Ovary (tissue), 3 donors: Measurements from ENCODE around the gene TEX28.

Experiments used
- EP300 ChIP-seq: sonication (generic); formaldehyde crosslinking; IDR thresholded peaks from one replicate; pipeline ENCODE4 v1.6.1; 2017; ENCODE audit warnings: antibody characterized with exemption
- POLR2A ChIP-seq: fragments of 450-650 bp; IDR thresholded peaks from one replicate; pipeline ENCODE4 v1.6.1; 2017; ENCODE audit warnings: antibody characterized with exemption, mild to moderate bottlenecking, moderate library complexity
- TF ChIP-seq, protein P1 (sequence below), 3 donors: fragments of 450-650 bp in 2 of 3; fragments of 200-600 bp in 1 of 3; IDR thresholded peaks; one replicate each; pipeline versions ENCODE4 v1.5.1 to v1.8.0; 2016 to 2022; ENCODE audit warnings: antibody characterized with exemption in 3 of 3, mild to moderate bottlenecking in 1 of 3
- donor health status: DM: no; HTN: no; CAD: no.

DNA sequence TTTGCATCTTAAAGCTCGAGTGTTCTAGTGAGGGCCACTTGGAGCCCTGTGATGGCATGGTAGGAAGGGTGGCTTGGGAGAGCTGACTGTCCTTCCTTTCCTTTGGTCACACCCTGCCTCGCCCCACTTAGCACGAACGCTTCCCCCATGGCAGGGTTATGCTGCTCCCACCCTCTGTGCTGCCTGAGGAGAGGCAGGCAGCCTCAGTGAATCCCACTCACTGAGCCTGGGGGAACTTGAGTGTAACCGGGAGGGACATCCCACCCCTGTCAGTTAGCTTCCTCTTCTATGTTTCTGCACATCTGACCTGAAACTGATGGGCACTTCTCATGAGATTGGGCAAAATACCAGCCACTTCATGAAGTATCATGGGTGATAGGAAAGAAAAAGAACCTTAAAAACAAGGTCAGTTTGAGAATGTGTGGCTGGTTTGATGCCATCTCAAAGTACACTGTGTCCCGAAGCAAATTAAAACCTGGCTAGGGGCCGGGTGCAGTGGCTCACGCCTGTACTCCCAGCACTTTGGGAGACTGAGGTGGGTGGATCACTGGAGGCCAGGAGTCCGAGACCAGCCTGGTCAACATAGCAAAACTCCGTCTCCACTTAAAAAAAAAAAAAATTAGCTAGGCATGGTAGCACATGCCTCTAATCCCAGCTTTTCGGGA is 10.7 kb upstream of the TEX28 start:
- TF ChIP-seq, protein P1, sequence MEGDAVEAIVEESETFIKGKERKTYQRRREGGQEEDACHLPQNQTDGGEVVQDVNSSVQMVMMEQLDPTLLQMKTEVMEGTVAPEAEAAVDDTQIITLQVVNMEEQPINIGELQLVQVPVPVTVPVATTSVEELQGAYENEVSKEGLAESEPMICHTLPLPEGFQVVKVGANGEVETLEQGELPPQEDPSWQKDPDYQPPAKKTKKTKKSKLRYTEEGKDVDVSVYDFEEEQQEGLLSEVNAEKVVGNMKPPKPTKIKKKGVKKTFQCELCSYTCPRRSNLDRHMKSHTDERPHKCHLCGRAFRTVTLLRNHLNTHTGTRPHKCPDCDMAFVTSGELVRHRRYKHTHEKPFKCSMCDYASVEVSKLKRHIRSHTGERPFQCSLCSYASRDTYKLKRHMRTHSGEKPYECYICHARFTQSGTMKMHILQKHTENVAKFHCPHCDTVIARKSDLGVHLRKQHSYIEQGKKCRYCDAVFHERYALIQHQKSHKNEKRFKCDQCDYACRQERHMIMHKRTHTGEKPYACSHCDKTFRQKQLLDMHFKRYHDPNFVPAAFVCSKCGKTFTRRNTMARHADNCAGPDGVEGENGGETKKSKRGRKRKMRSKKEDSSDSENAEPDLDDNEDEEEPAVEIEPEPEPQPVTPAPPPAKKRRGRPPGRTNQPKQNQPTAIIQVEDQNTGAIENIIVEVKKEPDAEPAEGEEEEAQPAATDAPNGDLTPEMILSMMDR (IDR thresholded peaks at IDR 0.05): no peak
- TF ChIP-seq POLR2A: no peak
- no peak for TF ChIP-seq EP300
